Cardiac fibroblast (primary cell): ENCODE measurements around the gene L3MBTL1.

Experiments
- DNase-seq, 2 donors: peaks; one replicate each; pipeline versions ENCODE4 v3.0.0 to v3.0.0-alpha.2; 2010; ENCODE audit warnings: low read depth in 2 of 2
- H3K4me3 ChIP-seq, 2 donors: replicated peaks in 1 of 2; 1 replicate in 1 of 2; 2 replicates in 1 of 2; pipeline ENCODE4 v1.5.1; 2011; ENCODE audit warnings: low read depth in 2 of 2, low read length in 2 of 2, mild to moderate bottlenecking in 2 of 2, moderate library complexity in 1 of 2
- CTCF ChIP-seq: IDR thresholded peaks from one replicate; pipeline ENCODE4 v1.5.1; 2011; ENCODE audit warnings: low read depth, mild to moderate bottlenecking, low read length, inconsistent platforms

L3MBTL1 gene

GRCh38 chr20:43529457-43530153, 22.1 kb downstream of the L3MBTL1 start:
- DNase-seq: no peak
- no peak for TF ChIP-seq CTCF
- H3K4me3 ChIP-seq: no peak overlapping the region

DNA sequence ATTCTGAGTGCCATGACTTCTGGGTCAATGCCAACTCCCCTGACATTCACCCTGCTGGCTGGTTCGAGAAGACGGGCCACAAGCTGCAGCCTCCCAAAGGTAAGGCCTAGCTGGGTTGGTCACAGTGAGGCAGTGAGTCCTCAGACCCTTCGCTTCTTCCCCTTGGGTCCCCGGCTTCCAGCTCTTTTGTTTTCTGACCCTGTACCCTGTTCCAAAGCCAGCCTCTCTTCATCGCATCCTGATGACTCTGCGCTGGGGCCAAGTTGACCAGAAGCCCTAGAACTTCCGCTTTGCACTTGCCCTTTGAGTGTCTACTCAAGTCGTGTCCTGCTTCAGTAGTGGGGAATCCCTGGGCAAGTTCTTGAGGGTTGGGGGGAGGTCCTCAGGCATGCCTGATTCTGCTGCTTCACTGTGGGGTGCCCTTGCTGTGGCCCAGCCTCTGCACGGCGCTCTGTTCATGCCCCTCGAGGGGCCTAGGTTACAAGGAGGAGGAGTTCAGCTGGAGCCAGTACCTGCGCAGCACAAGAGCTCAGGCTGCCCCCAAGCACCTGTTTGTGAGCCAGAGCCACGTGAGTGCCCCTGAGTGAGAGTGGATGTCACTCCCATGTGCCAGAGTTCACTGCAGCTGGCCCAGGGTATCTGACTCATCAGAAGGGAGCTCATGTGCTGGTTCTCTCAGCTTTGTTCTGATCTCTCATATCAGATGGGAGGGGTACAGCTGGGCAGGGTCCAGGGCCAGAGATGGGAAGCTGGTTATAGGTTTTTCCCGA, 23.0 kb downstream of the L3MBTL1 start:
- TF ChIP-seq CTCF: no peak
- DNase-seq: no peak
- no peak overlapping the region for H3K4me3 ChIP-seq

DNA sequence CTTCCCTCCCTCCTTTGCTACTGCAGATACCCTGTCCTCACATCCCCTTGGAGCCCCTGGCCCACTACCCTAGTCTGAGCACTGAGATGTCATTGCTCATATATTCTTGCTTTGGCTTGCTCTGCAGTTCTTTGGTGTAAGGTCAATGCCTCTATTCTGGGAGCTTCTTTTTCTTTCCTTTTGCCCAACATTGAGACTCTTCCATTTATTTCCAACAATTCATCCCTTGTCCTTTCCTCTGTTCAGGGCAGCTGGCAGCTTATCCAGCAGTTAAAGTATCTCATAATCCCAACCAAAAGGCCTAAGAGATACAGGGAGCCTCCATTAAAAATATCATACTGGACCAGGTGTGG, 23.6 kb downstream of the L3MBTL1 start:
- TF ChIP-seq CTCF: no peak
- H3K4me3 ChIP-seq: no peak overlapping the region
- no peak for DNase-seq

- no peak for TF ChIP-seq CTCF
- DNase-seq: no peak
- no peak overlapping the region for H3K4me3 ChIP-seq
Measured at GRCh38 chr20:43532416-43533055, 25.0 kb downstream of the L3MBTL1 start.

DNA sequence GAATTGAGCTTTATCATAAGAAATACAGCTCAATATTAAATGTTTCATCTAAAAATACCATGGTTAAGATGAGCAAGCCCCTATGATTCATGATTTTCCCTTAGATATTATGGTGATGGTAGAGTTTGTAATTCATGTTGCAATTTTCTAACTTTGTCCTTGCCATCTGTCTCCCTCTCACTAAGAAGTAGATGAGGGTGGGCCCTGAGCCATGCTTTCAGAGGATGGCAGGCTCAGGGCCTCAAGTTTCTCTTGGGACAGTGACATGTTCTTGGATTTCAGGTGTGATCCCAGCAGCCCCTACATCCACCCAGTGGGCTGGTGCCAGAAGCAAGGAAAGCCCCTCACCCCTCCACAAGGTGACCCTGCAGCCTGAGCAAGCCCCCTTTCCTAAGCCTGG, 25.6 kb downstream of the L3MBTL1 start:
- no peak for TF ChIP-seq CTCF
- peak in 1 of 2 donors; percentile 67 for DNase-seq
- H3K4me3 ChIP-seq: no peak overlapping the region

- DNase-seq: no peak
- no peak for TF ChIP-seq CTCF
Measured at GRCh38 chr20:43534016-43534415, 26.5 kb downstream of the L3MBTL1 start.

More at GRCh38 chr20:43534016-43534415, 26.5 kb downstream of the L3MBTL1 start:
- no peak overlapping the region for H3K4me3 ChIP-seq
